PFSK-1 (cell line): ENCODE results near the gene PCSK2.

ENCODE experiments used
- FOXP2 ChIP-seq: optimal IDR thresholded peaks from 2 replicates; pipeline ENCODE3; 2011; ENCODE audit warnings: borderline replicate concordance, control low read depth, inconsistent platforms; ENCODE audit not compliant: insufficient read depth; ENCODE audit errors: extremely low read length, extremely low read depth
- POLR2AphosphoS5 ChIP-seq: IDR thresholded peaks from 2 replicates; pipeline ENCODE4 v1.6.1; 2012; ENCODE audit warnings: low read depth, mild to moderate bottlenecking, control low read depth, low read length, moderate library complexity
- SIN3A ChIP-seq: IDR thresholded peaks from 2 replicates; pipeline ENCODE4 v1.6.1; 2012; ENCODE audit warnings: mild to moderate bottlenecking, low read length, moderate library complexity, borderline replicate concordance; ENCODE audit not compliant: insufficient read depth
- TAF1 ChIP-seq: IDR thresholded peaks from 2 replicates; pipeline ENCODE4 v1.6.1; 2012; ENCODE audit warnings: low read length, control low read depth, borderline replicate concordance; ENCODE audit not compliant: insufficient read depth
- TF ChIP-seq, protein P1 (sequence below), 2 experiments: IDR thresholded peaks; 2 replicates each; pipeline versions ENCODE4 v1.6.1 to v1.8.0; 2011 to 2012; ENCODE audit warnings: low read depth in 2 of 2, low read length in 2 of 2, control low read depth in 1 of 2, inconsistent platforms in 1 of 2, mild to moderate bottlenecking in 1 of 2, moderate library complexity in 1 of 2; ENCODE audit not compliant: insufficient read depth in 1 of 2

Gene PCSK2

DNA sequence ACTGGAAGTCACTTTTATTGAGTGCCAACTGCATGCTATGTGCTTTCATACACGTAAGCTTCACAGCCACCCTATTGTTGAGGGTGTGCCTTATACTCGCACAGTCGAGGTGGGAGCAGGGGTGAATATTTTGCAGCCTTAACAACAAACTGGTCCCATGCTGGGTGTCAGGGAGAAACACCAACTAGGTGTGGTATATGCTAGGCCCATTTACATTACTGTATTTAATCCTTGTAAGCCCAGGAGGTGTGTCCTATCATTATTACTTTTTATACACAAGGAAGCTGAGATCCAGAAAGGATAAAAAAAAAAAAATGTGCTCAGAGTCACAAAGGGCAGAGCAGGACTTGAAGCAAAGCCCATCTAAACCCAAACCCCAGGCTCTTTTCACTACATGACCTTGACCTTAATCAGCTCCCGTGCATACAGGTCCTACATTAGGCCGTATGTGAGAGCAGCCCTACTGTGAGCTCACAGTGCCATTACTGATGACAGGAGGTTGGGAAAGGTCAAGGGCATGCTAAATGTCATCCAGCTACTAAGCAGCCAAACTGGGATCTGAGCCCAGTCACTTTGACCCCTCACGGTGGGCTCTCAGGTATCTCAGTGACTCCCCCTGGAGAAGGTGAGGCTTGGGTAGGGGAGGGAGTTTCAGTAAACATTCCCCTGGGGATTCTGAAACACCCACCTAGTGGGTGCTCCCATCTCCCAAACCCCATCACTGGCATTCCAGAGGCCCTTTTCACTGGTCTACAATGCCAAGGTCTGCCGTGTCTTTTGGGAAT is 242.6 kb downstream of the PCSK2 start:
- TF ChIP-seq SIN3A, result no peak
- no peak for TF ChIP-seq POLR2AphosphoS5
- TF ChIP-seq TAF1, result no peak
- TF ChIP-seq, protein P1, sequence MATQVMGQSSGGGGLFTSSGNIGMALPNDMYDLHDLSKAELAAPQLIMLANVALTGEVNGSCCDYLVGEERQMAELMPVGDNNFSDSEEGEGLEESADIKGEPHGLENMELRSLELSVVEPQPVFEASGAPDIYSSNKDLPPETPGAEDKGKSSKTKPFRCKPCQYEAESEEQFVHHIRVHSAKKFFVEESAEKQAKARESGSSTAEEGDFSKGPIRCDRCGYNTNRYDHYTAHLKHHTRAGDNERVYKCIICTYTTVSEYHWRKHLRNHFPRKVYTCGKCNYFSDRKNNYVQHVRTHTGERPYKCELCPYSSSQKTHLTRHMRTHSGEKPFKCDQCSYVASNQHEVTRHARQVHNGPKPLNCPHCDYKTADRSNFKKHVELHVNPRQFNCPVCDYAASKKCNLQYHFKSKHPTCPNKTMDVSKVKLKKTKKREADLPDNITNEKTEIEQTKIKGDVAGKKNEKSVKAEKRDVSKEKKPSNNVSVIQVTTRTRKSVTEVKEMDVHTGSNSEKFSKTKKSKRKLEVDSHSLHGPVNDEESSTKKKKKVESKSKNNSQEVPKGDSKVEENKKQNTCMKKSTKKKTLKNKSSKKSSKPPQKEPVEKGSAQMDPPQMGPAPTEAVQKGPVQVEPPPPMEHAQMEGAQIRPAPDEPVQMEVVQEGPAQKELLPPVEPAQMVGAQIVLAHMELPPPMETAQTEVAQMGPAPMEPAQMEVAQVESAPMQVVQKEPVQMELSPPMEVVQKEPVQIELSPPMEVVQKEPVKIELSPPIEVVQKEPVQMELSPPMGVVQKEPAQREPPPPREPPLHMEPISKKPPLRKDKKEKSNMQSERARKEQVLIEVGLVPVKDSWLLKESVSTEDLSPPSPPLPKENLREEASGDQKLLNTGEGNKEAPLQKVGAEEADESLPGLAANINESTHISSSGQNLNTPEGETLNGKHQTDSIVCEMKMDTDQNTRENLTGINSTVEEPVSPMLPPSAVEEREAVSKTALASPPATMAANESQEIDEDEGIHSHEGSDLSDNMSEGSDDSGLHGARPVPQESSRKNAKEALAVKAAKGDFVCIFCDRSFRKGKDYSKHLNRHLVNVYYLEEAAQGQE (IDR thresholded peaks at IDR 0.05; ENCODE audit: insufficient read depth in 1 of 2, low read depth in 2 of 2, low read length in 2 of 2), result no peak
- no peak for TF ChIP-seq FOXP2

DNA sequence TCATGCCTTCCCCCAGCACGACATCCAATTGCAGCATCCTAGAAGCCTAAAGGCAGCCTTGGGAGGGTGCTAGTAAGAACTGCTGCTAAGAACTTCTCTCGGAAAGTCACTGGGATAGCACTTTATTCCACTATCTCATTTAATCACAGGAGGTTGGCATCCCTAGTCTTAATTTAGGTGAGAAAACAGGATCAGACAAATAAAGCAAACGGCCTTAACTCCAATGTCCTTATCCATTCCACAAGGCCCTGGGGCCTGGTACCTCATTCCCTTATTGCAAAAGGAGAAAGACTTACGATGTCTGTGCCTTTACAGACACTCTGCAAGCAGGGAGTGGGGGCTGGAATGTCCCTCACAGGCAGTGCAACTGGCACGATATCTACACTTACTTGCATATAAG is 243.7 kb downstream of the PCSK2 start:
- no peak for TF ChIP-seq POLR2AphosphoS5
- TF ChIP-seq FOXP2, result no peak
- no peak for TF ChIP-seq SIN3A

DNA sequence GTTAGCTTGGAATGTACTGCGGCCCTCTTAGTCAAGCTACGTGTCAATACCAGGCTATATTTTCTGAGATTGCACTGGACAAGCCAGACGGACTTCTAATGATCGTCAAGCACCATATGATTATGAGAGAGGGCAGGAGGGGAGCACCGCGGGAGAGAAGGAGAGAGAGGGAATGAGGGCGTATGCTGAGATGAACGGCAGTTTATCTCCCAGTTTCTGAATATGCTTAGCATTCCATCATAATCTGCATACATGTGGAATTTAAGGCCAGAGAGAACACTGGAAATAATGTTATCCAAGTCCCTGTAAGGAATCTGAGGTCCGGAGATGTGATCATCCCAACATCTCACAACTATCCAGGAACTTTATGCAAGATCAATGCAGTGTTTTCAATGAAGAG is 244.1 kb downstream of the PCSK2 start:
- no peak for TF ChIP-seq TAF1

DNA sequence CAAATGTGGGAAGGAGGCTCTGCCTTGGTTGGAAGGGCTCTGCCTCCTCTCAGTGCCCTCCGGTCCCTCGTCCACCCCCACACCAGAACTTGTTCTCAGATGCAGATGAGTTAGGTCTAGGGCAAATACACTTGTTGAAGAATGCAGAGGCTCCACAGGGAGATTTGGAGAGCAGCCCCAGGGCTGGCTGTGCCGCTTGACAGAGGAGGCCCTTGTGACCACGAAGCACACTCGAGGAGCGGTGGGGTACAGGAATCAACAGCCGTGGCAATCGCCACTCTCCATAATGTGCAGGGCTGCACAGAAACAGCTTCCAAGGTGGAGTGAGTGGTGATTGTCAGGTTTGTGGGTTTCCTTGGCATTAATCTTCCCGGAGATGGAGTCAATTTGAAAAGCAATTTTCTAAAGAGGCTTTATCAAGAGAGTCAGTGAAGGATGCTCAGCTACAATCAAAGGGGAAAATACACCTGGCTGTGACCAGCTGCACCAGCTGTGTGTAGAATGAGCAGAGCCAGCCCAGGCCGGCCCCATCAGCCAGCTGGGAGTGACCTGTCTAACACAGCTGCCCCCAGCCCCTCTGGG is 244.9 kb downstream of the PCSK2 start:
- TF ChIP-seq, protein P1 (IDR thresholded peaks at IDR 0.05; ENCODE audit: insufficient read depth in 1 of 2, low read depth in 2 of 2, low read length in 2 of 2), result no peak
- TF ChIP-seq TAF1, result no peak
- TF ChIP-seq FOXP2, result no peak
- no peak for TF ChIP-seq SIN3A
- no peak for TF ChIP-seq POLR2AphosphoS5

DNA sequence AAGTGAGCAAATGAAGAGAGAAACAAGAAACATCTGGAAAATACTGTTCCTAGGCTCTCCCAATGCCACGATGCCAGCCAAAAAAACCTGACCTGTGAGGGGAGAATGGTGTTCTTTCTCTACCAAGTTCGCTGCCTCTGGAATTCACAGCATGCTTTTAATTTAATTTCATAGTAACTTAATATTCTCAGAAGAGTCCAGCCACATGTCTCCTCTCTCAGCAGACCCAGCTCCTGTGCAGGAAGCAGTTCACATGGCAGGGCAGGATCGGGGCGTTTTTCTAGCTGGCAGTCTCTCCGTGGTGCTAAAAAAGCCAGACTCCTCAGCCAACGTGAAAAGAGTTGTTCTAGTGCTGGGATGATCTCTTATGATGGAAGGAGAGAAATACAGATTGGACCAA is 246.8 kb downstream of the PCSK2 start:
- TF ChIP-seq FOXP2 (no peak), SIN3A (no peak), TAF1 (no peak), POLR2AphosphoS5 (no peak)
- TF ChIP-seq, protein P1 (IDR thresholded peaks at IDR 0.05; ENCODE audit: insufficient read depth in 1 of 2, low read depth in 2 of 2, low read length in 2 of 2), result no peak

DNA sequence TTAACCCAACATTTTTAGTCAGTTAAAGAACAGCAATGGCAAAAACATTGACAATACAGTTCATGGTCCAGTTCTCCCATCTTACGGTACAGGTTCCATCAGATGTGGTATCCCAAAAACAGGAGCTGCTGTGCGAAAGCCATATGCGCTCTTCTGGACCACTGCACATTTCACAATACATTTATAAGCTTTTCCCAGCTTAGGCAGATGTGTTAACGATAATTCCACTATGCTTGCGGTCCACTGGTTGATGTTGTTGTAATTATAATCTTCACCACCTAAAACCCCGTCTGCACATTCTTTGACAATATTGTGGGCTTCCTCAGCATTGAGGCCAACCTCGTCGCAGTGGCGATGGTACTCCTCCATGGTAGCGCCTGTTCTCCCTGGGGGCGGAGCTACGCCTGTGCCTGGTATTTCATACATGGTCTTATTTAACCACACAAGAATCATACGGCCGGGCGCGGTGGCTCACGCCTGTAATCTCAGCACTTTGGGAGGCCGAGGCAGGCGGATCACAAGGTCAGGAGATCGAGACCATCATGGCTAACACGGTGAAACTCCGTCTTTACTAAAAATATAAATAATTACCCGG is 252.3 kb downstream of the PCSK2 start:
- no peak for TF ChIP-seq TAF1
- TF ChIP-seq SIN3A, result no peak
- TF ChIP-seq, protein P1 (IDR thresholded peaks at IDR 0.05; ENCODE audit: insufficient read depth in 1 of 2, low read depth in 2 of 2, low read length in 2 of 2), result no peak
- TF ChIP-seq POLR2AphosphoS5, result no peak
- no peak for TF ChIP-seq FOXP2
